ENCODE results near the gene VAV3. TPM values are rescaled to one million over a fixed set of nuclear protein-coding genes. Genes with fewer than 3 reads are reported as not detected.

The VAV3 gene
- total and polyA plus RNA-seq, 2 of the 13 experiments (the other 11 are each of a cell fraction or from before 2014, with no cell fraction given): 15.9 to 29.8 TPM

- TF ChIP-seq PAXIP1 (CRISPR knock-in tag; conservative IDR thresholded peaks at IDR 0.05) (peak; percentile 63), HMG20B (CRISPR knock-in tag; conservative IDR thresholded peaks at IDR 0.05) (no peak), NR2F2 (IDR thresholded peaks at IDR 0.05; ENCODE audit: borderline replicate concordance, low read depth) (0 out of 2 replicates have a peak, but pooled peaks have one; percentile 21), SOX6 (IDR thresholded peaks at IDR 0.05) (no peak), SOX6 (CRISPR knock-in tag; IDR thresholded peaks at IDR 0.05) (peak; percentile 96), ZBTB38 (CRISPR knock-in tag; IDR thresholded peaks at IDR 0.05) (no peak; the same call in 1 of the 2 replicates), EP300 (IDR thresholded peaks at IDR 0.05; ENCODE audit: low read depth in 2 of 2, low read length in 2 of 2) (peak in 1 of 2 experiments; percentile 67; a peak in 1 of 4 replicates), EP300 (CRISPR knock-in tag; IDR thresholded peaks at IDR 0.05; ENCODE audit: borderline replicate concordance) (no peak), ONECUT2 (CRISPR knock-in tag; IDR thresholded peaks at IDR 0.05) (peak; percentile 65), ZNF772 (CRISPR knock-in tag; IDR thresholded peaks at IDR 0.05) (0 out of 2 replicates have a peak, but pooled peaks have one; percentile 32), ARNT (IDR thresholded peaks at IDR 0.05) (no peak), SRSF1 (optimal IDR thresholded peaks at IDR 0.05; ENCODE audit: low read depth, low read length) (no peak), RXRB (CRISPR knock-in tag; IDR thresholded peaks at IDR 0.05; ENCODE audit: borderline replicate concordance) (peak; percentile 27; the same call in 1 of the 2 replicates), PATZ1 (CRISPR knock-in tag; IDR thresholded peaks at IDR 0.05) (0 out of 2 replicates have a peak, but pooled peaks have one; percentile 20), ISL2 (CRISPR knock-in tag; IDR thresholded peaks at IDR 0.05) (0 out of 2 replicates have a peak, but pooled peaks have one; percentile 17), ZNF609 (CRISPR knock-in tag; IDR thresholded peaks at IDR 0.05; ENCODE audit: borderline replicate concordance) (peak; percentile 49; the same call in 1 of the 2 replicates), MIXL1 (CRISPR knock-in tag; IDR thresholded peaks at IDR 0.05) (0 out of 2 replicates have a peak, but pooled peaks have one; percentile 27), TBX2 (CRISPR knock-in tag; IDR thresholded peaks at IDR 0.05; ENCODE audit: borderline replicate concordance) (peak; percentile 72), ZNF580 (CRISPR knock-in tag; IDR thresholded peaks at IDR 0.05; ENCODE audit: borderline replicate concordance, low read depth) (no peak), PAX8 (CRISPR knock-in tag; IDR thresholded peaks at IDR 0.05; ENCODE audit: borderline replicate concordance) (no peak)
Measured at GRCh38 chr1:107532318-107532717, 432.7 kb downstream of the VAV3 start (continued).
